CD4-positive, alpha-beta T cell treated with Interferon gamma for 1 hour (primary cell): ENCODE data around the gene S100A6.

ENCODE experiments used
- DNase-seq: peaks from one replicate; pipeline ENCODE4 v3.0.0-alpha.2; 2020

S100A6 gene

GRCh38 chr1:153493343-153493960 is 42.3 kb downstream of the S100A6 start:
- no peak for DNase-seq

- peak; percentile 4 for DNase-seq
These were observed 45.3 kb downstream of the S100A6 start for GRCh38 chr1:153490272-153491051.

GRCh38 chr1:153488731-153489130 is 47.1 kb downstream of the S100A6 start:
- no peak for DNase-seq

GRCh38 chr1:153487707-153488106 is 48.1 kb downstream of the S100A6 start:
- DNase-seq, result no peak

GRCh38 chr1:153485863-153486262 is 49.9 kb downstream of the S100A6 start:
- DNase-seq, result no peak
